K562 (cell line): ENCODE results near the gene NBEAL2. TPM values are rescaled to one million over a fixed set of nuclear protein-coding genes. Genes with fewer than 3 reads are reported as not detected.

Experiments used
- ATAC-seq: fragments of 200-7000 bp; cut with Tn5 transposase; 3 replicates; pipeline ENCODE4 v1.9.1; 2020; ENCODE audit warnings: moderate library complexity
- BruUV-seq: library from RNA; stranded (reverse); fragments of 400-500 nt; replicated peaks from 2 replicates; lab custom pipeline; 2021; lab: Mats Ljungman, UMichigan
- CTCF ChIA-PET: fragments of 300-600 bp; formaldehyde crosslinking; extraction: SDS; loops from one replicate; lab custom pipeline; 2021; ENCODE audit warnings: low intra/inter-chr PET ratio; lab: Yijun Ruan, JAX
- POLR2A ChIA-PET: fragments of 300-600, 350-650 bp; sonication (Branson Sonifier 250); formaldehyde crosslinking; extraction: SDS; loops from one replicate; lab custom pipeline; 2021; ENCODE audit warnings: antibody characterized with exemption, inconsistent platforms; lab: Yijun Ruan, JAX
- DNase-seq, 4 experiments: peaks; one replicate each; pipeline versions ENCODE4 v3.0.0 to v3.0.0-alpha.2; 2011 to 2018; ENCODE audit warnings: low spot score in 3 of 4, mixed read lengths in 3 of 4; ENCODE audit errors: extremely low read depth in 1 of 4
- FAIRE-seq: peaks from 2 replicates; lab custom pipeline; 2011; peaks lifted over from hg19 to GRCh38; lab: Jason Lieb, UNC
- H2AFZ ChIP-seq: 2 replicates; pipeline ENCODE4 v1.6.0; 2011; ENCODE audit warnings: low read depth, low read length, control low read depth, inconsistent platforms
- H3K27ac ChIP-seq: fragments of 200-600 bp; 3 replicates; pipeline ENCODE4 v1.8.0; 2011; ENCODE audit warnings: low read depth, mild to moderate bottlenecking, control low read depth, inconsistent platforms, low read length, moderate library complexity, mixed read lengths; ENCODE audit errors: extremely low read depth
- H3K27me3 ChIP-seq, 2 experiments: fragments of 300-600 bp in 1 of 2; 2 replicates in 1 of 2; 3 replicates in 1 of 2; pipeline versions ENCODE4 v1.6.0 to v1.8.0; 2011; ENCODE audit warnings: inconsistent platforms in 2 of 2, low read length in 2 of 2, mild to moderate bottlenecking in 1 of 2, mixed read lengths in 1 of 2, moderate library complexity in 1 of 2; ENCODE audit not compliant: control insufficient read depth in 2 of 2, insufficient read depth in 2 of 2
- H3K36me3 ChIP-seq: fragments of 300-600 bp; 3 replicates; pipeline ENCODE4 v1.8.0; 2011; ENCODE audit warnings: mild to moderate bottlenecking, low read length, inconsistent platforms; ENCODE audit not compliant: control insufficient read depth, insufficient read depth
- H3K4me1 ChIP-seq, 2 experiments: fragments of 200-600 bp in 1 of 2; replicated peaks in 1 of 2; 2 replicates in 1 of 2; 3 replicates in 1 of 2; pipeline versions ENCODE4 v1.5.1 to v1.8.0; 2011; ENCODE audit warnings: inconsistent platforms in 2 of 2, low read length in 2 of 2, mild to moderate bottlenecking in 1 of 2, mixed read lengths in 1 of 2, moderate library complexity in 1 of 2; ENCODE audit not compliant: control insufficient read depth in 2 of 2, insufficient read depth in 2 of 2
- H3K4me2 ChIP-seq: 2 replicates; pipeline ENCODE4 v1.6.1; 2011; ENCODE audit warnings: low read length, control low read depth, inconsistent platforms, mixed read lengths; ENCODE audit not compliant: insufficient read depth
- H3K4me3 ChIP-seq: fragments of 200-600 bp; sonication (generic), shearing (Covaris generic); 2 replicates; pipeline ENCODE4 v1.5.1; 2016; ENCODE audit warnings: control low read depth, inconsistent platforms
- H3K79me2 ChIP-seq: fragments of 200-600 bp; 3 replicates; pipeline ENCODE4 v1.8.0; 2011; ENCODE audit warnings: low read length, inconsistent platforms; ENCODE audit not compliant: control insufficient read depth, insufficient read depth
- H3K9ac ChIP-seq, 2 experiments: 2 replicates each; pipeline versions ENCODE4 v1.6.0 to v1.6.1; 2011; ENCODE audit warnings: low read depth in 2 of 2, low read length in 2 of 2, control low read depth in 1 of 2, inconsistent platforms in 1 of 2, mild to moderate bottlenecking in 1 of 2, mixed read lengths in 1 of 2; ENCODE audit not compliant: insufficient read depth in 1 of 2
- H3K9me1 ChIP-seq: one replicate; pipeline ENCODE4 v1.6.0; 2011; ENCODE audit warnings: inconsistent platforms, mild to moderate bottlenecking, low read length, moderate library complexity; ENCODE audit not compliant: control insufficient read depth, insufficient read depth
- H3K9me3 ChIP-seq: replicated peaks from 2 replicates; pipeline ENCODE4 v1.5.1; 2011; ENCODE audit warnings: low read depth, low read length, inconsistent platforms; ENCODE audit not compliant: control insufficient read depth, insufficient read depth
- H4K20me1 ChIP-seq: replicated peaks from 2 replicates; pipeline ENCODE4 v1.6.1; 2011; ENCODE audit warnings: low read length, inconsistent platforms, mixed read lengths; ENCODE audit not compliant: control insufficient read depth, insufficient read depth
- CTCF ChIP-seq, 3 experiments: IDR thresholded peaks in 2 of 3; conservative IDR thresholded peaks in 1 of 3; 2 replicates each; pipeline ENCODE4 v1.5.1; 2011 to 2012; ENCODE audit warnings: low read length in 3 of 3, mild to moderate bottlenecking in 3 of 3, control low read depth in 2 of 3, improper control_type of control experiment in 1 of 3, inconsistent platforms in 1 of 3, low read depth in 1 of 3, mixed read lengths in 1 of 3, moderate library complexity in 1 of 3; ENCODE audit not compliant: insufficient read depth in 2 of 3
- POLR2G ChIP-seq: fragments of 200-400 bp; formaldehyde crosslinking; IDR thresholded peaks from 2 replicates; pipeline ENCODE4 v1.6.1; 2017; ENCODE audit warnings: low read depth, mild to moderate bottlenecking, antibody characterized with exemption, low read length, moderate library complexity
- RBFOX2 ChIP-seq: fragments of 200-400 bp; formaldehyde crosslinking; IDR thresholded peaks from 2 replicates; pipeline ENCODE4 v1.6.1; 2017; ENCODE audit warnings: low read depth, mild to moderate bottlenecking, low read length, moderate library complexity
- SIRT6 ChIP-seq: IDR thresholded peaks from one replicate; pipeline ENCODE4 v1.6.1; 2012; ENCODE audit warnings: low read depth, mild to moderate bottlenecking, control low read depth, inconsistent platforms, low read length, moderate library complexity
- ZBTB33 ChIP-seq: sonication (generic); formaldehyde crosslinking; IDR thresholded peaks from 2 replicates; pipeline ENCODE4 v1.8.1; 2023; ENCODE audit warnings: mild to moderate bottlenecking, missing genetic modification reagents
- WGBS: fragments of 100-300 bp; shearing (Covaris generic); methylation state at CpG from one replicate; pipeline ENCODE4 v1.1.6; 2016; ENCODE audit warnings: low coverage, mixed read lengths; ENCODE audit not compliant: insufficient coverage; ENCODE audit errors: missing lambda C conversion rate; 5-methylcytosine and 5-hydroxymethylcytosine counted together
- in situ Hi-C: fragments of 300-500 bp; cut with MboI; formaldehyde crosslinking; loops from 4 replicates; pipeline ENCODE4 v1.15.0; 2018; ENCODE audit warnings: inconsistent platforms, mixed read lengths
- intact Hi-C: fragments of 100-400 bp; cut with micrococcal nuclease; formaldehyde crosslinking; loops from 2 replicates; pipeline ENCODE4 v1.14.2; 2022
- polyA plus RNA-seq, 8 experiments: library from polyadenylated mRNA; depleted of rRNA in 4 of 8; stranded (reverse) in 5 of 8; unstranded in 3 of 8; fragments of >200 nt; fragmentation: Nextera tagmentation in 2 of 8; fragmentation: Illumina TruSeq in 1 of 8; extraction: Ambion mirVana in 2 of 8; extraction: Trizol in 1 of 8; gene quantifications; 2 replicates each; pipeline versions ENCODE4 v1.2.1 to v1.2.3, GENCODE V29; 2011 to 2014; ENCODE audit warnings: inconsistent platforms in 1 of 8, missing spikeins in 1 of 8
- total RNA-seq, 7 experiments: library from RNA; depleted of rRNA in 6 of 7; stranded (reverse); fragments of >200 nt in 6 of 7; fragmentation: Illumina TruSeq in 2 of 7; extraction: Trizol in 2 of 7; gene quantifications; 2 replicates each; pipeline versions ENCODE4 v1.2.1 to v1.2.3, GENCODE V29; 2011 to 2021; ENCODE audit warnings: low replicate concordance in 1 of 7

NBEAL2 gene
- total and polyA plus RNA-seq, 9 of the 15 experiments (the other 6 are each of a cell fraction or from before 2014, with no cell fraction given): 0.06 to 114 (median 29.6) TPM

GRCh38 chr3:47009225-47010110 lies 30.0 kb downstream of the NBEAL2 start (continued):
- TF ChIP-seq CTCF (IDR thresholded peaks at IDR 0.05 in 2 of 3, conservative IDR thresholded peaks at IDR 0.05 in 1 of 3; ENCODE audit: insufficient read depth in 2 of 3, low read depth in 1 of 3, low read length in 3 of 3): no peak
- TF ChIP-seq, all 486 proteins: peak for 6

- H3K27ac ChIP-seq: no peak overlapping the region
- DNase-seq (no peak), ATAC-seq (no peak), FAIRE-seq (no peak)
- no peak overlapping the region for H3K9ac ChIP-seq
- in situ Hi-C loops (no loop called here), intact Hi-C loops (loop anchor here (10.0 kb wide), 2 partner anchors 315 to 365 kb away; no protein-coding TSS in a partner anchor)
- POLR2A ChIA-PET: interaction anchor here (0.6 to 0.7 kb wide), 5 partner anchors 23 to 610 kb away, joined by 3 read pairs; no protein-coding TSS in a partner anchor
- peaks cover 58% of the 10 kb centered on the region; the same call in 2 of the 3 replicates for H3K36me3 ChIP-seq
- BruUV-seq: no TSS peak
- H4K20me1 ChIP-seq: no peaks in the 10 kb centered on the region
- no peak overlapping the region for H3K4me3 ChIP-seq
- CTCF ChIA-PET: no interaction called here
- no peak overlapping the region for H3K4me2 ChIP-seq
- H3K27me3 ChIP-seq: no peaks in the 10 kb centered on the region
- no peaks in the 10 kb centered on the region for H3K9me3 ChIP-seq
- no peak overlapping the region for H2AFZ ChIP-seq
- H3K9me1 ChIP-seq: no peaks in the 10 kb centered on the region
- H3K4me1 ChIP-seq: peaks cover 0 to 9% of the 10 kb centered on the region in 2 experiments; a peak in 1 of 5 replicates
- H3K79me2 ChIP-seq: no peaks in the 10 kb centered on the region
- TF ChIP-seq SIRT6 (no peak), POLR2G (peak; percentile 67), RBFOX2 (0 out of 2 replicates have a peak, but pooled peaks have one; percentile 34), ZBTB33 (CRISPR knock-in tag) (peak; percentile 60; the same call in 1 of the 2 replicates)
- WGBS: 94% methylated on average over 21 of the region's 23 CpGs
Observed at GRCh38 chr3:47010111-47010712, 30.7 kb downstream of the NBEAL2 start.
